Measurements from ENCODE around the gene FOCAD.

FOCAD gene

GRCh38 chr9:21016701-21017491 lies 332.8 kb downstream of the FOCAD start:
- DNase-seq (ENCODE audit: low read depth): no peak

GRCh38 chr9:21018177-21018576 lies 334.1 kb downstream of the FOCAD start:
- no peak for DNase-seq (ENCODE audit: low read depth)

GRCh38 chr9:21023861-21024260 lies 339.8 kb downstream of the FOCAD start:
- no peak for DNase-seq (ENCODE audit: low read depth)

GRCh38 chr9:21027295-21027694 lies 343.2 kb downstream of the FOCAD start:
- no peak for DNase-seq (ENCODE audit: low read depth)

- DNase-seq (ENCODE audit: low read depth): no peak
Measured at GRCh38 chr9:21028466-21028865, 344.4 kb downstream of the FOCAD start.

- DNase-seq (ENCODE audit: low read depth): no peak
Measured at GRCh38 chr9:21029661-21030060, 345.6 kb downstream of the FOCAD start.

GRCh38 chr9:21030389-21031035 lies 346.5 kb downstream of the FOCAD start:
- DNase-seq (ENCODE audit: low read depth): no peak

GRCh38 chr9:21031091-21031807 lies 347.2 kb downstream of the FOCAD start, which contains the start of gene HACD4:
Gene HACD4 (minus strand): TSS chr9:21031640. CDS start chr9:21031590, 50 bp downstream.
- DNase-seq (ENCODE audit: low read depth): peak; percentile 47

GRCh38 chr9:21031808-21032183 lies 347.7 kb downstream of the FOCAD start:
- no peak for DNase-seq (ENCODE audit: low read depth)

- no peak for DNase-seq (ENCODE audit: low read depth)
Measured at GRCh38 chr9:21037278-21037677, 353.2 kb downstream of the FOCAD start.

GRCh38 chr9:21039302-21039701 lies 355.2 kb downstream of the FOCAD start:
- DNase-seq (ENCODE audit: low read depth): no peak

- DNase-seq (ENCODE audit: low read depth): no peak
Measured at GRCh38 chr9:21042466-21042865, 358.4 kb downstream of the FOCAD start.

- DNase-seq (ENCODE audit: low read depth): no peak
Measured at GRCh38 chr9:21043841-21044240, 359.8 kb downstream of the FOCAD start.
